Measurements from ENCODE around the gene PXDN. TPM values are rescaled to one million over a fixed set of nuclear protein-coding genes. Genes with fewer than 3 reads are reported as not detected.

Gene PXDN
- total and polyA plus RNA-seq, 4 donors: 10.6 to 109 (median 81.7) TPM

DNA sequence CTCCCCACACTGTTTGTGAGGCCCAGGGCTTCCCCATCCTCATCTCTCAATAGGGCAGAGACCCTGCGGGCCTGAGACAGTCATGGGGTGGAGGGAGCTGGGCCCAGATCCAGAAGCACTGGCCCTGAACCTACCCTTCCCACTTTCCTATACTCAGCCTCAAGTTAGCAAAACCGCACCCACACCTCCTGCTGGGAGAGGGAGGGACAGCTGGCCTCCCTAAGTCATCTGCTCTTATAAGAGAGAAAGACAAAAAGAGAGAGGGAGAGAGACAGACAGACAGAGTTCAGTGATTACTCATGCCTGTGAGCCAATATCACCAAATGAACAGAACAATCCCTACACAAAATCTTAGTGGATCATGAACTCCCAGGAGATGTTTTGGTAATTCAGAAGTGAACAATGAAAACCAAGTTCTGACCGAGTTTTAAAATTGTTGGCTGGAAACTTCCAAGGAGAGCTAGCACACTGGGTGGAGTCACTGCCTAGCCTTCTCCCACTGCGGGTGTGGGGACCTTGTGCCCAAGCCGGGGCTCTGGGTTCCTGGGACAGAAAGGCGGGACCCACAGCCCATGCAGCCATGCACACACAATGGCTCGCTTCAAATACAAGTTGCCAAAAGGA lies 130.5 kb downstream of the PXDN start:
- Histone ChIP-seq H3K36me3 (ENCODE audit: control insufficient read depth in 1 of 2, insufficient read depth in 2 of 2, low read length in 1 of 2) (no peaks in the 10 kb centered on the region), H3K4me1 (ENCODE audit: control insufficient read depth in 1 of 2, insufficient read depth in 2 of 2, low read length in 2 of 2) (no peaks in the 10 kb centered on the region), H3K27ac (ENCODE audit: low read depth in 1 of 2, low read length in 2 of 2) (no peak overlapping the region), H3K4me3 (ENCODE audit: low read length in 2 of 2) (no peak overlapping the region), H3K9me3 (ENCODE audit: control insufficient read depth, low read length) (no peaks in the 10 kb centered on the region), H3K27me3 (ENCODE audit: control insufficient read depth in 1 of 2, insufficient read depth in 2 of 2, low read length in 1 of 2) (no peaks in the 10 kb centered on the region)
- peak; percentile 51 for ATAC-seq (ENCODE audit: low FRiP score)
- 76 to 81% methylated on average over 7 of the region's 7 CpGs for WGBS, 2 donors
- DNase-seq: peak; percentile 40 to 56
- intact Hi-C loops (cut with DNase I): no loop called here

DNA sequence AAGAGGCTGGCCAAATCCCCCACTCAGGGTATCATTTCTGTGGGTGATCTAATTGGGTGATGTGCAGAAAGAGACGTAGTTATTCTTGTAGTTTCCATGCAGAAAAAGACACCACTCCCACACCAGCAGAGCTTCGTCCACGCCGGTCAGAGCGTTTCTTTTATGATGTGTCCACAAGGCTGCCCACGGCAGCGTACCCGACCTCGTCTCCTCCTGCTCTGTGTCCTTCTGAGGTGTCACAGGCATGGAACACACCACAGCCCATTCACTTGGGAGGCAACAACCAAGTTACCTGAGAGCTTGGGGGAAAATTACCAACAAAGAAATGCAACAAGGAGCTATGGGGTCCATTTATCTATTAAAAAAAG lies 131.3 kb downstream of the PXDN start:
- no peaks in the 10 kb centered on the region for H3K9me3 ChIP-seq (ENCODE audit: control insufficient read depth, low read length)
- H3K27me3 ChIP-seq (ENCODE audit: control insufficient read depth in 1 of 2, insufficient read depth in 2 of 2, low read length in 1 of 2): no peaks in the 10 kb centered on the region
- H3K27ac ChIP-seq (ENCODE audit: low read depth in 1 of 2, low read length in 2 of 2): no peak overlapping the region
- intact Hi-C loops (cut with DNase I): no loop called here
- ATAC-seq (ENCODE audit: low FRiP score) (no peak), DNase-seq (peak; percentile 21 to 31)
- 95 to 96% methylated on average over 9 of the region's 9 CpGs for WGBS, 2 donors
- no peaks in the 10 kb centered on the region for H3K4me1 ChIP-seq (ENCODE audit: control insufficient read depth in 1 of 2, insufficient read depth in 2 of 2, low read length in 2 of 2)
- no peaks in the 10 kb centered on the region for H3K36me3 ChIP-seq (ENCODE audit: control insufficient read depth in 1 of 2, insufficient read depth in 2 of 2, low read length in 1 of 2)
- no peak overlapping the region for H3K4me3 ChIP-seq (ENCODE audit: low read length in 2 of 2)

DNA sequence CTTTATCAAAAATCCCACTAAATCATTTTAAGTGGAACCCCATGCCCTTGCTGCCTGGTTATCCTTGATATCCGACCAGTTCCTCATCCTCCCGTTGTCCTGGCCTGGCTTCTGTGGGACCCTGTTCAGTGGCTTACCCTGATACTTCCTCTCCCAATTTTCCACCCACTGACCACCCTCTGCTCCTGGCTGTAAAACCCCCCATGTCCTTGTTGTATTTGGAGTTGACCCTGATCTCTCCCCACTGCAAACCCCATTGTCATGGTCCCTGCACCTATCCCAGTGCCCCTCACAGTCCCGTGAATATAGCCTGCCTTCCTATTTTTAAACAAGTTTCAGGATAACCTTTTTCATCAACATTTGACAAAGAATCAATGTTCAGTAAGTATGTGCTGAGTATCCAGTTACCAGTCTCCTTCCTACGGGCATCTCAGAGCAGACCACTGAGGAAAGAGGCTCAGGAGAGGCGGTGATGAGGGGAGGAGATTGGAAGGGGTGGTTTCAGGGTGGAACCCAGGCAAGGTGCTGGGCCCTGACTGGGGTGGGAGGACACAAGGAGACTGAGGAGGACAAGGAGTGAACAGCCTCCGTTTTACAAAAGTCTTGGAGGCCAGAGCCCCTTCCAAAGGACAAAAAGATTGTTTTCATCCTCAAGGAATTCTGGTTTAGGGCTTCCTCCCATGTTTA lies 131.8 kb downstream of the PXDN start:
- DNase-seq (peak; percentile 16 to 28), ATAC-seq (ENCODE audit: low FRiP score) (no peak)
- H3K4me3 ChIP-seq (ENCODE audit: low read length in 2 of 2): no peak overlapping the region
- no peaks in the 10 kb centered on the region for H3K27me3 ChIP-seq (ENCODE audit: control insufficient read depth in 1 of 2, insufficient read depth in 2 of 2, low read length in 1 of 2)
- H3K36me3 ChIP-seq (ENCODE audit: control insufficient read depth in 1 of 2, insufficient read depth in 2 of 2, low read length in 1 of 2): no peaks in the 10 kb centered on the region
- H3K4me1 ChIP-seq (ENCODE audit: control insufficient read depth in 1 of 2, insufficient read depth in 2 of 2, low read length in 2 of 2): no peaks in the 10 kb centered on the region
- no peaks in the 10 kb centered on the region for H3K9me3 ChIP-seq (ENCODE audit: control insufficient read depth, low read length)
- intact Hi-C loops (cut with DNase I): no loop called here
- 93 to 99% methylated on average over 6 of the region's 6 CpGs for WGBS, 2 donors
- no peak overlapping the region for H3K27ac ChIP-seq (ENCODE audit: low read depth in 1 of 2, low read length in 2 of 2)

DNA sequence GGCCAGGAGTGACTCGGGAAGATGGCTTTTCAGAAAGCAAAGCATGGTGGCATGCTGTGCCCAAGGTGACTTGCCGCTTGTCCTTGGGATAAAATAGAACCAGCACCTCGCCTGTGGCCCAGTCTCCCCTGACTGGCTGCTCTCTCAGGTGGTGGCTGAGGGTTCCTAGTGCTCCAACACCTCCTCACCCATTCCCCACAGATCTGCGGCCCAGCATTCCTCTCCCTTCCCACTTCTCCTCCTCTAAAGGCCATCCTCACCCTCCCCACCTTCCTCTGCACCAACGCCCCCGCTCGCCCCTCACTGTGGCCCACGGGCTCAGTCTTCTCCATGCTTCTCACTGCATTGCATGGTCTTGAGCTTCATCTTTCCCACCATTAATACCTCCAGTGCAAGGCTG lies 132.4 kb downstream of the PXDN start:
- DNase-seq (peak in 1 of 2 donors; percentile 17), ATAC-seq (ENCODE audit: low FRiP score) (no peak)
- H3K4me1 ChIP-seq (ENCODE audit: control insufficient read depth in 1 of 2, insufficient read depth in 2 of 2, low read length in 2 of 2): no peaks in the 10 kb centered on the region
- H3K36me3 ChIP-seq (ENCODE audit: control insufficient read depth in 1 of 2, insufficient read depth in 2 of 2, low read length in 1 of 2): no peaks in the 10 kb centered on the region
- H3K9me3 ChIP-seq (ENCODE audit: control insufficient read depth, low read length): no peaks in the 10 kb centered on the region
- no peak overlapping the region for H3K27ac ChIP-seq (ENCODE audit: low read depth in 1 of 2, low read length in 2 of 2)
- 91 to 92% methylated on average over 8 of the region's 8 CpGs for WGBS, 2 donors
- no peak overlapping the region for H3K4me3 ChIP-seq (ENCODE audit: low read length in 2 of 2)
- intact Hi-C loops (cut with DNase I): no loop called here
- H3K27me3 ChIP-seq (ENCODE audit: control insufficient read depth in 1 of 2, insufficient read depth in 2 of 2, low read length in 1 of 2): no peaks in the 10 kb centered on the region

DNA sequence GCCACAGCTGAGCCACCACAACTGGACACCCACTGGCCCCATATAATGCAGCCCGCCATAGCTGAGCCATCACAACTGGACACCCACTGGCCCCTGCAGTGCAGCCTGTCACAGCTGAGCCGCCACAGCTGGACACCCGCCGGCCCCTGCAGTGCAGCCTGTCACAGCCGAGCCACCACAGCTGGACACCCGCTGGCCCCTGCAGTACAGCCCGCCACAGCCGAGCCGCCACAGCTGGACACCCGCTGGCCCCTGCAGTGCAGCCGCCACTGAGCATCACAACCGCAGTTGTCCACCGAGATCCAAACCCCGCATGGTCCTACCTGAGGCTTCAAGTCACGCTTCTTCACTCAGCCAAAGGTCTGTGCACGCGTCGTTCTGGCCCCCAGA lies 134.2 kb downstream of the PXDN start:
- H3K27ac ChIP-seq (ENCODE audit: low read depth in 1 of 2, low read length in 2 of 2): no peak overlapping the region

DNA sequence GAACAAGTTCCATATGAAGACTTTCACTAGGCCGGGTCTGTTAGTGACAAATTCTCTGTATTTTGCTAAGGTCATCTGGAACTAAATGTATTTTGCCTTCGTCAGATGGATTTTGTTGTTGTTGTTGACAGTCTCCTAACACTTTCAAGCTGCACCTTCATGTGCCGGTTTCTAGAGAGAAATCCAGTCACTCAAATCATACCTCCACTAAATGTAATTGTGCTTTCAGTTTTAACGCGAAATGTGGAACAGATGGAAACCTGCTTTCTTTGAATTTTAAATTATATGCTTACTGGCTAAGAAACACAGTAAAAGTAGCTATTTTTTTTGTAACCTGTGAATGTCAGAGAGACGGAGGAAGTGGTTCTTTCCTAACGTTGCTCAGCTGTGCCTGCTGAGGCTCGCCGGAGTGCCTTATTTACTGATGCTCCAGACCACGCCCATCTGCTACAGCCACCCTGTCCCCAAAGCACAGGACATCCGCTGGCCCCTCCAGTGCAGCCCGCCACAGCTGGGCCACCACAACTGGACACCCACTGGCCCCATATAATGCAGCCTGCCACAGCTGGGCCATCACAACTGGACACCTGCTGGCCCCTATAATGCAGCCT lies 134.7 kb downstream of the PXDN start:
- ATAC-seq (ENCODE audit: low FRiP score) (no peak), DNase-seq (peak in 1 of 2 donors; percentile 26)
- no peaks in the 10 kb centered on the region for H3K36me3 ChIP-seq (ENCODE audit: control insufficient read depth in 1 of 2, insufficient read depth in 2 of 2, low read length in 1 of 2)
- intact Hi-C loops (cut with DNase I): no loop called here
- no peaks in the 10 kb centered on the region for H3K4me1 ChIP-seq (ENCODE audit: control insufficient read depth in 1 of 2, insufficient read depth in 2 of 2, low read length in 2 of 2)
- H3K9me3 ChIP-seq (ENCODE audit: control insufficient read depth, low read length): no peaks in the 10 kb centered on the region
- H3K27ac ChIP-seq (ENCODE audit: low read depth in 1 of 2, low read length in 2 of 2): no peak overlapping the region
- 92% methylated on average over 12 of the region's 12 CpGs for WGBS, 2 donors
- H3K4me3 ChIP-seq (ENCODE audit: low read length in 2 of 2): no peak overlapping the region
- H3K27me3 ChIP-seq (ENCODE audit: control insufficient read depth in 1 of 2, insufficient read depth in 2 of 2, low read length in 1 of 2): no peaks in the 10 kb centered on the region

More for the DNA sequence above, 134.2 kb downstream of the PXDN start:
- no peak overlapping the region for H3K4me3 ChIP-seq (ENCODE audit: low read length in 2 of 2)
- H3K27me3 ChIP-seq (ENCODE audit: control insufficient read depth in 1 of 2, insufficient read depth in 2 of 2, low read length in 1 of 2): no peaks in the 10 kb centered on the region
- no peaks in the 10 kb centered on the region for H3K4me1 ChIP-seq (ENCODE audit: control insufficient read depth in 1 of 2, insufficient read depth in 2 of 2, low read length in 2 of 2)
- DNase-seq (peak in 1 of 2 donors; percentile 30), ATAC-seq (ENCODE audit: low FRiP score) (no peak)
- no peaks in the 10 kb centered on the region for H3K36me3 ChIP-seq (ENCODE audit: control insufficient read depth in 1 of 2, insufficient read depth in 2 of 2, low read length in 1 of 2)
- no peaks in the 10 kb centered on the region for H3K9me3 ChIP-seq (ENCODE audit: control insufficient read depth, low read length)
- 95 to 97% methylated on average over 18 of the region's 18 CpGs for WGBS, 2 donors
- intact Hi-C loops (cut with DNase I): no loop called here

DNA sequence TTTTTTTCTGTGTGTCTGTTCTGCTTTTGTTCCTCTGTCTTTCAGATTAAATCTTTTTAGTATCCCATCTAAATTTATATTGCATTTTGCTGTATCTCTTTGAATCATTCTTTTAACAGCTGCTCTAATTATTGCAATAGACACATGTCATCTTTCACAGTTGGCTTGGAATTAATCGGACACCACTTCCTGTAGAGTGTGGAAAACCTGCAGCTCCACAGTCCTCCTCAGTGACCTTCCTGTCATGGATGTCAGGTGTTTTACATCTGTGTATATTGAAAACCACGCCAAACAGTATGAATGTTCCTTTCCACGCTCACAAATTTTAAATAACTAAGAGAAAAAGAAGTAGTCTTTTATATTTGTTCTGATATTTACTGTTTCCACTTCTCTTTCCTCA lies 135.3 kb downstream of the PXDN start:
- no peaks in the 10 kb centered on the region for H3K9me3 ChIP-seq (ENCODE audit: control insufficient read depth, low read length)
- H3K36me3 ChIP-seq (ENCODE audit: control insufficient read depth in 1 of 2, insufficient read depth in 2 of 2, low read length in 1 of 2): no peaks in the 10 kb centered on the region
- ATAC-seq (ENCODE audit: low FRiP score) (no peak), DNase-seq (no peak)
- no peak overlapping the region for H3K27ac ChIP-seq (ENCODE audit: low read depth in 1 of 2, low read length in 2 of 2)
- no peaks in the 10 kb centered on the region for H3K4me1 ChIP-seq (ENCODE audit: control insufficient read depth in 1 of 2, insufficient read depth in 2 of 2, low read length in 2 of 2)
- intact Hi-C loops (cut with DNase I): no loop called here
- 95 to 98% methylated on average over 3 of the region's 3 CpGs for WGBS, 2 donors
- no peak overlapping the region for H3K4me3 ChIP-seq (ENCODE audit: low read length in 2 of 2)
- H3K27me3 ChIP-seq (ENCODE audit: control insufficient read depth in 1 of 2, insufficient read depth in 2 of 2, low read length in 1 of 2): no peaks in the 10 kb centered on the region

DNA sequence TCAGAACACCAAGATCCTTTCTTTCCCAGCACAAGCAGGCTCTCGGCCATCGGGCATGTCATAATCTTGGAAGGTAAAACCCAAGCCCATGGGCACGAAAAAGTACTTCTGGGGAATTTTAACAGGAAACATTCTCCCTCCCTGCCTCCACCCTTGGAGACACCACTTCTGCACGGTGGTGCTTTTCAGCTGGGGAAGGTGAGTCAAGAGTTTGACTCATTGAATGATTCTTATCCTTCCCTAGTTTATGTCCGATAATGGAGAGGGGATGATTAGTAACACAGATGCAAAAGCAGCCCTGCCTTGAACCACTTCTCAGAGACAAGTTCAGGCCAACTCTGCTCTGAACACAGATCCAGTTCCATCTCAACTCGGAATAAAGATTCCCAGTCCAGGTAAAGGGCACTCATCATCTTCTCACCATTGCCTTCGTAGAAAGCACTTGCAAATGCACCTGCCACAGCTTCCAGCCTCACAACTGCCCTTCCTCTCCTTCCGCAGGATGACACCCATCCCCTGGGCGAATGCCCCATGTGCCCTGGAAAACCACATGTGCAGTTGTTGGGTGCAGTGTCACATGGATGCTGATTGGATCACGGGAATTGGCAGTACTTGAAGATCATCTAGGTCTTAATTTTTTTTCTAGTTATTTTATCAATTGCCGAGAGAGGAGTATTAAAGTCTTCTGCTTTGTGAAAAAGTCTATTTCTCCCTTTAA lies 136.2 kb downstream of the PXDN start:
- Histone ChIP-seq H3K9me3 (ENCODE audit: control insufficient read depth, low read length) (no peaks in the 10 kb centered on the region), H3K27me3 (ENCODE audit: control insufficient read depth in 1 of 2, insufficient read depth in 2 of 2, low read length in 1 of 2) (no peaks in the 10 kb centered on the region), H3K4me3 (ENCODE audit: low read length in 2 of 2) (no peak overlapping the region), H3K27ac (ENCODE audit: low read depth in 1 of 2, low read length in 2 of 2) (no peak overlapping the region), H3K36me3 (ENCODE audit: control insufficient read depth in 1 of 2, insufficient read depth in 2 of 2, low read length in 1 of 2) (no peaks in the 10 kb centered on the region), H3K4me1 (ENCODE audit: control insufficient read depth in 1 of 2, insufficient read depth in 2 of 2, low read length in 2 of 2) (no peaks in the 10 kb centered on the region)
- no peak for ATAC-seq (ENCODE audit: low FRiP score)
- 69 to 72% methylated on average over 11 of the region's 11 CpGs for whole genome bisulfite sequencing, 2 donors
- intact Hi-C loops (cut with DNase I): no loop called here
- peak in 1 of 2 donors; percentile 25 for DNase-seq
